Uterus (tissue), 2 donors: ENCODE measurements around the gene TVP23A.

Experiments used
- CTCF ChIP-seq, 4 experiments: fragments of 200-600 bp in 2 of 4; fragments of 450-650 bp in 2 of 4; sonication (generic) in 2 of 4; IDR thresholded peaks; one replicate each; pipeline ENCODE4 v1.5.1; 2016 to 2019; ENCODE audit warnings: antibody characterized with exemption in 4 of 4, mild to moderate bottlenecking in 2 of 4, moderate library complexity in 1 of 4
- POLR2A ChIP-seq, 2 donors: fragments of 450-650 bp; IDR thresholded peaks; one replicate each; pipeline ENCODE4 v1.6.1; 2016; ENCODE audit warnings: antibody characterized with exemption in 2 of 2, mild to moderate bottlenecking in 1 of 2, moderate library complexity in 1 of 2

DNA sequence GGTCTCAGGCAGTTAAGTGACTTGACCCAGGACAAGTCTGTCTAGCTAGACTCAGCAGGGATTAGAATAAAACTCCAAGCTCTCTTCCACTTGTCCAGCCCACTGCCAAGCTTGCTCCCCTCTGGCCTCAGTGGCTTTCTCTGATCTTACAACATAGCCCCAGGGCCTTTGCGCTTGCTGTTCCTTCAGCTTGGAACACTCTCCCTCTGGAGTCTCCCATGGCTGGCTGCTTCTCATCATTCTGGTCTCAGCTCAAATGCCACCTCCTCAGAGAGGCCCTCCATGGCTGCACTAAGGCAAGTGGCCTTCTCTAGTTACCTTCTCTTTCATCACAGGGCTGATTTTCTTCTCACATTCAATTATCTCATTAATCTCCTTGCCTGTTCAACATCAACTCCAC, 1.1 kb downstream of the TVP23A start:
- TF ChIP-seq CTCF (IDR thresholded peaks at IDR 0.05) (no peak), POLR2A (IDR thresholded peaks at IDR 0.05) (no peak)
